Measurements from ENCODE around the gene TTC14.

DNA sequence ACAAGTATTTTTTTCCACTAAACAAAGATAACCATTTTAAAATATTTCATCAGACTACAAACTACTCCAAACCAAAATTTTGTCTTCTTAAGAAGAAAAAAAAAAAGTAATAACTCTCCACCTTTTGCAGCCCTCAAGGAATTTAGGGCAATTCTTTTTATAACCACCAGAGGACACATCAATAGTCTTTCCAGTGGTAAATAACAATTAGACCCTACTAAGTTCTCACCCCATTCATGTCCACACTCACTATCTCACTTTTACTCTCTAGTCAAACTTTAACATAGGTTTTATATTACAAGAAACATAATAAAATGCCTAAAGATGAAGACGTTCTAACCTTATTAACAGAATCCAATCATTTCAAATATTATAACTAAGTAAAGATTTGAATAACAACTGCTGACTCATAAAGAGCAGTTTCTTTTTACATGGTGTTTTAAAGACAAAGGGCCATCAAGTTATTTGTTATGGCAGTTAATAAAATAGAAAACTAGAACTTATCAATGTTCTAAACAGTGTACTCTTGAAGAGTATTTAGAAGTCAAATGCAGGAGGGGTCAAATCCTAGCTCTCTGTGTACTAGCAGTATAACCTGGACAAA is 44.3 kb downstream of the TTC14 start:
- TF ChIP-seq JUND (IDR thresholded peaks at IDR 0.05) = no peak
- TF ChIP-seq YY1 (IDR thresholded peaks at IDR 0.05) = no peak
- TF ChIP-seq, protein P1, sequence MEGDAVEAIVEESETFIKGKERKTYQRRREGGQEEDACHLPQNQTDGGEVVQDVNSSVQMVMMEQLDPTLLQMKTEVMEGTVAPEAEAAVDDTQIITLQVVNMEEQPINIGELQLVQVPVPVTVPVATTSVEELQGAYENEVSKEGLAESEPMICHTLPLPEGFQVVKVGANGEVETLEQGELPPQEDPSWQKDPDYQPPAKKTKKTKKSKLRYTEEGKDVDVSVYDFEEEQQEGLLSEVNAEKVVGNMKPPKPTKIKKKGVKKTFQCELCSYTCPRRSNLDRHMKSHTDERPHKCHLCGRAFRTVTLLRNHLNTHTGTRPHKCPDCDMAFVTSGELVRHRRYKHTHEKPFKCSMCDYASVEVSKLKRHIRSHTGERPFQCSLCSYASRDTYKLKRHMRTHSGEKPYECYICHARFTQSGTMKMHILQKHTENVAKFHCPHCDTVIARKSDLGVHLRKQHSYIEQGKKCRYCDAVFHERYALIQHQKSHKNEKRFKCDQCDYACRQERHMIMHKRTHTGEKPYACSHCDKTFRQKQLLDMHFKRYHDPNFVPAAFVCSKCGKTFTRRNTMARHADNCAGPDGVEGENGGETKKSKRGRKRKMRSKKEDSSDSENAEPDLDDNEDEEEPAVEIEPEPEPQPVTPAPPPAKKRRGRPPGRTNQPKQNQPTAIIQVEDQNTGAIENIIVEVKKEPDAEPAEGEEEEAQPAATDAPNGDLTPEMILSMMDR (IDR thresholded peaks at IDR 0.05; ENCODE audit: low read depth, low read length, missing input control) = peak; percentile 11
- TF ChIP-seq, protein P2, sequence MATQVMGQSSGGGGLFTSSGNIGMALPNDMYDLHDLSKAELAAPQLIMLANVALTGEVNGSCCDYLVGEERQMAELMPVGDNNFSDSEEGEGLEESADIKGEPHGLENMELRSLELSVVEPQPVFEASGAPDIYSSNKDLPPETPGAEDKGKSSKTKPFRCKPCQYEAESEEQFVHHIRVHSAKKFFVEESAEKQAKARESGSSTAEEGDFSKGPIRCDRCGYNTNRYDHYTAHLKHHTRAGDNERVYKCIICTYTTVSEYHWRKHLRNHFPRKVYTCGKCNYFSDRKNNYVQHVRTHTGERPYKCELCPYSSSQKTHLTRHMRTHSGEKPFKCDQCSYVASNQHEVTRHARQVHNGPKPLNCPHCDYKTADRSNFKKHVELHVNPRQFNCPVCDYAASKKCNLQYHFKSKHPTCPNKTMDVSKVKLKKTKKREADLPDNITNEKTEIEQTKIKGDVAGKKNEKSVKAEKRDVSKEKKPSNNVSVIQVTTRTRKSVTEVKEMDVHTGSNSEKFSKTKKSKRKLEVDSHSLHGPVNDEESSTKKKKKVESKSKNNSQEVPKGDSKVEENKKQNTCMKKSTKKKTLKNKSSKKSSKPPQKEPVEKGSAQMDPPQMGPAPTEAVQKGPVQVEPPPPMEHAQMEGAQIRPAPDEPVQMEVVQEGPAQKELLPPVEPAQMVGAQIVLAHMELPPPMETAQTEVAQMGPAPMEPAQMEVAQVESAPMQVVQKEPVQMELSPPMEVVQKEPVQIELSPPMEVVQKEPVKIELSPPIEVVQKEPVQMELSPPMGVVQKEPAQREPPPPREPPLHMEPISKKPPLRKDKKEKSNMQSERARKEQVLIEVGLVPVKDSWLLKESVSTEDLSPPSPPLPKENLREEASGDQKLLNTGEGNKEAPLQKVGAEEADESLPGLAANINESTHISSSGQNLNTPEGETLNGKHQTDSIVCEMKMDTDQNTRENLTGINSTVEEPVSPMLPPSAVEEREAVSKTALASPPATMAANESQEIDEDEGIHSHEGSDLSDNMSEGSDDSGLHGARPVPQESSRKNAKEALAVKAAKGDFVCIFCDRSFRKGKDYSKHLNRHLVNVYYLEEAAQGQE (IDR thresholded peaks at IDR 0.05) = no peak
